Naive B cell (primary cell): ENCODE results near the gene TPRX2. TPM values are rescaled to one million over a fixed set of nuclear protein-coding genes. Genes with fewer than 3 reads are reported as not detected.
"Not testable (repeated sequence)": the region's sequence is repeated elsewhere in the genome, so short reads cannot be mapped to it uniquely, and the experiment has no call there.

Experiments used
- ATAC-seq, 2 donors: fragments of 150-1000 bp; cut with Tn5 transposase; 2 replicates each; pipeline ENCODE4 v1.10.0; 2021; ENCODE audit warnings: low read depth in 2 of 2, mild to moderate bottlenecking in 2 of 2, moderate library complexity in 2 of 2
- DNase-seq: peaks from one replicate; pipeline ENCODE4 v3.0.0; 2022
- H3K27ac Mint-ChIP-seq, 6 donors: one replicate each; pipeline ENCODE4 v1.8.0; 2020 to 2022; ENCODE audit warnings: mild to moderate bottlenecking in 6 of 6, mixed read lengths in 6 of 6, moderate library complexity in 5 of 6, inconsistent platforms in 2 of 6
- H3K27me3 Mint-ChIP-seq, 3 donors: one replicate each; pipeline ENCODE4 v1.8.0; 2021 to 2022; ENCODE audit warnings: mixed read lengths in 3 of 3, mild to moderate bottlenecking in 1 of 3
- H3K36me3 Mint-ChIP-seq, 2 donors: one replicate each; pipeline ENCODE4 v1.8.0; 2020 to 2022; ENCODE audit warnings: mixed read lengths in 2 of 2, inconsistent platforms in 1 of 2, mild to moderate bottlenecking in 1 of 2
- H3K4me1 Mint-ChIP-seq, 3 donors: one replicate each; pipeline ENCODE4 v1.8.0; 2020 to 2022; ENCODE audit warnings: mixed read lengths in 3 of 3, inconsistent platforms in 1 of 3, mild to moderate bottlenecking in 1 of 3, moderate library complexity in 1 of 3
- H3K4me3 Mint-ChIP-seq, 8 donors: one replicate each; pipeline ENCODE4 v1.8.0; 2020 to 2022; ENCODE audit warnings: mild to moderate bottlenecking in 8 of 8, mixed read lengths in 8 of 8, moderate library complexity in 8 of 8, inconsistent platforms in 2 of 8
- H3K9me3 Mint-ChIP-seq, 7 donors: one replicate each; pipeline ENCODE4 v1.8.0; 2020 to 2022; ENCODE audit warnings: mixed read lengths in 7 of 7, mild to moderate bottlenecking in 5 of 7, inconsistent platforms in 2 of 7, moderate library complexity in 1 of 7
- polyA plus RNA-seq, 6 donors: library from polyadenylated mRNA; unstranded; fragments of 300-500 nt; fragmentation: Illumina TruSeq; gene quantifications; one replicate each; pipeline ENCODE4 v1.2.3, GENCODE V29; 2021; ENCODE audit warnings: low read depth in 6 of 6

Gene TPRX2
- polyA plus RNA-seq, 6 donors from 2014 or later: not detected

- no peak overlapping the region for H3K4me3 Mint-ChIP-seq
- no peak overlapping the region for H3K27ac Mint-ChIP-seq
- peaks cover 0 to 1% (median 0%) of the 10 kb centered on the region in 7 donors for H3K9me3 Mint-ChIP-seq
- H3K27me3 Mint-ChIP-seq: peaks cover 5 to 32% (median 21%) of the 10 kb centered on the region in 3 donors
- peaks cover 0 to 8% of the 10 kb centered on the region in 2 donors for H3K36me3 Mint-ChIP-seq
- ATAC-seq: no peak
- no peaks in the 10 kb centered on the region for H3K4me1 Mint-ChIP-seq
- no peak for DNase-seq
Observed at GRCh38 chr19:47839913-47840312, 19.1 kb upstream of the TPRX2 start.

GRCh38 chr19:47842941-47843340, 16.1 kb upstream of the TPRX2 start:
- H3K27ac Mint-ChIP-seq: no peak overlapping the region
- no peak for ATAC-seq
- no peaks in the 10 kb centered on the region for H3K4me1 Mint-ChIP-seq
- peaks cover 0 to 1% (median 0%) of the 10 kb centered on the region in 7 donors for H3K9me3 Mint-ChIP-seq
- peaks cover 0 to 8% of the 10 kb centered on the region in 2 donors for H3K36me3 Mint-ChIP-seq
- H3K4me3 Mint-ChIP-seq: no peak overlapping the region
- peaks cover 15 to 46% (median 34%) of the 10 kb centered on the region in 3 donors for H3K27me3 Mint-ChIP-seq
- DNase-seq: no peak

DNA sequence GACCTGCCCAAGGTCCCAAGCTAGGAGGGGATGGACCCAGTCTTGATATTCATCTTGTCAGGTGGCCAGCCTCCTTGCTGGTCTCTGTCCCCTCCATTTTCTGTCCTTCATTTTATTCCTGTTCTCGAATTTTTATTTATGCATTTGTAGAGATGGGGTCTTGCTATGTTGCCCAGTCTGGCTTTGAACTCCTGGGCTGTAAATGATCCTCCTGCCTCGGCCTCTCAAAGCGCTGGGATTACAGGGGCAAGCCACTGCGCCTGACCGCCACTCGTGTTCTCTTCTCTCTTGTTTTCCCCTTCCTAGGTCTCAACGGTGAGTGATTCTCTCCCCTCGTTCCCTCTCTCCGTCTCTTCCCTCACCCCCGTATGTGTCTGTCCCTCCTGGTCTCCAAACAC, 10.6 kb upstream of the TPRX2 start:
- peaks cover 0 to 9% (median 0%) of the 10 kb centered on the region in 3 donors for H3K4me1 Mint-ChIP-seq
- ATAC-seq: no peak
- H3K36me3 Mint-ChIP-seq: peaks cover 0 to 24% of the 10 kb centered on the region in 2 donors
- no peak overlapping the region for H3K4me3 Mint-ChIP-seq
- H3K27ac Mint-ChIP-seq: no peak overlapping the region
- peaks cover 0 to 3% (median 0%) of the 10 kb centered on the region in 7 donors for H3K9me3 Mint-ChIP-seq
- peaks cover 33 to 65% (median 60%) of the 10 kb centered on the region in 3 donors for H3K27me3 Mint-ChIP-seq
- no peak for DNase-seq

DNA sequence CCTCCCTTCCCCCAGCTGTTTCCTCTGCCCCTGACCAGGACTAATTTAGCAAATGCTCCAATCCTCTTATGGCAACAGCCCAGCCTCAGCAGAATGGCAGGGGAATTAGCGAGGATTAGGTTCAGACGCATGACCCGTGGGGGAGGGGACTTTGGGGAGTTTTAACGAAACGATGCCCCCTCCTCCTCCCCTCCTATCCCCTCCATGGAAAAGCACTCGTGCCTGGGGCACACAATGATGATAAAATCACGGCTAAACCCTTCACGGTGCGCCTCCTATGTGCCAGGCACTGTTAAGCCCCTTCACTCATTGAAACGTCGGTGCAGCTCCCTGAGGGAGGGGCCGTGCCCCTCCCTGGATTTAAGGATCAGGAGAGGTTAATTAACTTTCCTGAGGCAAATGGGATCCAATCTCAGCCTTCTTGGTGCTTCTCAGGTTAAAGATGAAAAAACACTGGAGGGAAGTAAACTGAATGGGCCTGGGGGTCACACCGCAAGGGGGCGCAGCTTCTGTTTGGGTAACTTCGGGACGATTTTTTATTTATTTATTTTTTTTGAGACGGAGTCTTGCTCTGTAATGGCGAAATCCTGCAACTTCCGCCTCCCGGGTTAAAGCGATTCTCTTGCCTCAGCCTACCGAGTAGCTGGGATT, 10.1 kb upstream of the TPRX2 start:
- Mint-ChIP-seq H3K4me1 (peaks cover 0 to 9% (median 0%) of the 10 kb centered on the region in 3 donors), H3K27ac (no peak overlapping the region), H3K4me3 (no peak overlapping the region), H3K27me3 (peaks cover 30 to 67% (median 60%) of the 10 kb centered on the region in 3 donors), H3K9me3 (peaks cover 0 to 3% (median 0%) of the 10 kb centered on the region in 7 donors), H3K36me3 (peaks cover 0 to 20% of the 10 kb centered on the region in 2 donors)
- DNase-seq (no peak), ATAC-seq (no peak)

GRCh38 chr19:47853003-47853402, 6.0 kb upstream of the TPRX2 start:
- Mint-ChIP-seq H3K36me3 (peaks cover 0 to 16% of the 10 kb centered on the region in 2 donors), H3K27me3 (peaks cover 21 to 67% (median 42%) of the 10 kb centered on the region in 3 donors), H3K4me3 (peak overlapping the region in 1 of 8 donors; percentile 56), H3K27ac (no peak overlapping the region), H3K4me1 (peaks cover 0 to 9% (median 0%) of the 10 kb centered on the region in 3 donors), H3K9me3 (peaks cover 0 to 3% (median 0%) of the 10 kb centered on the region in 7 donors)
- ATAC-seq (no peak), DNase-seq (no peak)

GRCh38 chr19:47854459-47854858, 4.6 kb upstream of the TPRX2 start:
- Mint-ChIP-seq H3K4me1 (peaks cover 0 to 1% (median 0%) of the 10 kb centered on the region in 3 donors), H3K27me3 (peaks cover 19 to 61% (median 34%) of the 10 kb centered on the region in 3 donors), H3K36me3 (peaks cover 0 to 9% of the 10 kb centered on the region in 2 donors), H3K9me3 (peaks cover 0 to 3% (median 0%) of the 10 kb centered on the region in 7 donors), H3K4me3 (no peak overlapping the region), H3K27ac (no peak overlapping the region)
- DNase-seq (no peak), ATAC-seq (no peak)

- H3K9me3 Mint-ChIP-seq, DNase-seq, ATAC-seq, H3K27ac Mint-ChIP-seq, H3K4me1 Mint-ChIP-seq, H3K36me3 Mint-ChIP-seq, H3K4me3 Mint-ChIP-seq: not testable (repeated sequence)
- peaks cover 18 to 49% (median 28%) of the 10 kb centered on the region in 3 donors for H3K27me3 Mint-ChIP-seq
Observed at GRCh38 chr19:47858231-47858630, 804 bp upstream of the TPRX2 start.

- H3K4me1 Mint-ChIP-seq, H3K4me3 Mint-ChIP-seq, H3K36me3 Mint-ChIP-seq, H3K27ac Mint-ChIP-seq, DNase-seq, ATAC-seq, H3K9me3 Mint-ChIP-seq: not testable (repeated sequence)
- H3K27me3 Mint-ChIP-seq: peaks cover 18 to 48% (median 28%) of the 10 kb centered on the region in 3 donors
Observed at GRCh38 chr19:47859838-47860237, 803 bp downstream of the TPRX2 start.

GRCh38 chr19:47860602-47861297, 1.7 kb downstream of the TPRX2 start:
- no peak for ATAC-seq
- H3K4me3 Mint-ChIP-seq: no peak overlapping the region

GRCh38 chr19:47861630-47862029, 2.6 kb downstream of the TPRX2 start:
- Mint-ChIP-seq H3K9me3 (peaks cover 2 to 9% (median 7%) of the 10 kb centered on the region in 7 donors), H3K4me3 (peak overlapping the region in 1 of 8 donors; percentile 19), H3K36me3 (peaks cover 0 to 8% of the 10 kb centered on the region in 2 donors), H3K27ac (no peak overlapping the region), H3K27me3 (peaks cover 24 to 43% (median 35%) of the 10 kb centered on the region in 3 donors), H3K4me1 (peaks cover 0 to 4% (median 0%) of the 10 kb centered on the region in 3 donors)
- no peak for ATAC-seq
- DNase-seq: no peak

More at GRCh38 chr19:47860602-47861297, 1.7 kb downstream of the TPRX2 start:
- peaks cover 2 to 9% (median 7%) of the 10 kb centered on the region in 7 donors for H3K9me3 Mint-ChIP-seq
- H3K4me1 Mint-ChIP-seq: peaks cover 0 to 4% (median 0%) of the 10 kb centered on the region in 3 donors
- peaks cover 0 to 8% of the 10 kb centered on the region in 2 donors for H3K36me3 Mint-ChIP-seq
- no peak for DNase-seq
- H3K27ac Mint-ChIP-seq: no peak overlapping the region
- H3K27me3 Mint-ChIP-seq: peaks cover 24 to 44% (median 35%) of the 10 kb centered on the region in 3 donors

- H3K4me1 Mint-ChIP-seq: peaks cover 0 to 4% (median 0%) of the 10 kb centered on the region in 3 donors
- no peak overlapping the region for H3K4me3 Mint-ChIP-seq
- peak; percentile 41 for DNase-seq
- H3K27ac Mint-ChIP-seq: no peak overlapping the region
- peaks cover 0 to 8% of the 10 kb centered on the region in 2 donors for H3K36me3 Mint-ChIP-seq
- H3K9me3 Mint-ChIP-seq: peaks cover 2 to 9% (median 7%) of the 10 kb centered on the region in 7 donors
- H3K27me3 Mint-ChIP-seq: peaks cover 18 to 36% (median 31%) of the 10 kb centered on the region in 3 donors
- ATAC-seq: peak; percentile 69 to 77
Observed at GRCh38 chr19:47863514-47863936, 4.5 kb downstream of the TPRX2 start.

GRCh38 chr19:47865166-47865565, 6.1 kb downstream of the TPRX2 start:
- DNase-seq: no peak
- Mint-ChIP-seq H3K4me1 (peaks cover 0 to 8% (median 5%) of the 10 kb centered on the region in 3 donors), H3K27me3 (peaks cover 21 to 39% (median 28%) of the 10 kb centered on the region in 3 donors), H3K4me3 (no peak overlapping the region), H3K27ac (peak overlapping the region in 2 of 6 donors; percentile 15 to 23), H3K36me3 (peaks cover 0 to 8% of the 10 kb centered on the region in 2 donors), H3K9me3 (peaks cover 2 to 9% (median 7%) of the 10 kb centered on the region in 7 donors)
- ATAC-seq: no peak

DNA sequence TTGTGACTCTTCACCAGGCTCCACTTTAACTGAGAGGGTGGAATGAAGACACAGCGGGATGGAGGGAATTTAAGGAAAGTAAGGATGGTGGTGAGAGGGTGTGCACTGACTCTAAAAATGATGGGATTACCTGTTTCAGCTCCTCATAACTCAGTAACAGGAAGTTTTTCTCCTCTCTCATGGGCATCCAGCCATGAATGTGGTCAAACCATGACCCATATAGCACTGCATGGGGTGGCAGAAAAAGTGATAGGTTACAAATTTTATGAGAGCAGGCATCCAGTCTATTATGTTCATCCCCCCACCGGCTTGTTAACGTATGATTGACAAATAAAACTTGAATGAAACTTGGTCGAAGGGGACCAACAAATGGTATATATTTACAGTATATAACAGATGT, 19.9 kb downstream of the TPRX2 start:
- Mint-ChIP-seq H3K4me1 (peaks cover 2 to 6% (median 3%) of the 10 kb centered on the region in 3 donors), H3K9me3 (peaks cover 0 to 6% (median 4%) of the 10 kb centered on the region in 7 donors), H3K27me3 (peaks cover 16 to 41% (median 21%) of the 10 kb centered on the region in 3 donors), H3K4me3 (peak overlapping the region in 1 of 8 donors; percentile 25), H3K36me3 (no peaks in the 10 kb centered on the region), H3K27ac (no peak overlapping the region)
- ATAC-seq: no peak
- DNase-seq: no peak
